Ecto neural progenitor cell (in vitro differentiated cells): ENCODE results near the gene LENG1.

Experiments
- DNase-seq: peaks from one replicate; pipeline ENCODE4 v3.0.0-alpha.2; 2018; ENCODE audit warnings: low spot score

Gene LENG1

GRCh38 chr19:54141356-54141755 lies 18.2 kb downstream of the LENG1 start:
- DNase-seq, result no peak

- DNase-seq, result peak; percentile 59
Measured at GRCh38 chr19:54138489-54139256, 20.8 kb downstream of the LENG1 start.

GRCh38 chr19:54137699-54138488 lies 21.6 kb downstream of the LENG1 start, which contains the start of gene CNOT3:
Gene CNOT3, plus strand, starts transcription at chr19:54137762. Its CDS starts 5,217 bp downstream, at chr19:54142979.
- peak; percentile 65 for DNase-seq

DNA sequence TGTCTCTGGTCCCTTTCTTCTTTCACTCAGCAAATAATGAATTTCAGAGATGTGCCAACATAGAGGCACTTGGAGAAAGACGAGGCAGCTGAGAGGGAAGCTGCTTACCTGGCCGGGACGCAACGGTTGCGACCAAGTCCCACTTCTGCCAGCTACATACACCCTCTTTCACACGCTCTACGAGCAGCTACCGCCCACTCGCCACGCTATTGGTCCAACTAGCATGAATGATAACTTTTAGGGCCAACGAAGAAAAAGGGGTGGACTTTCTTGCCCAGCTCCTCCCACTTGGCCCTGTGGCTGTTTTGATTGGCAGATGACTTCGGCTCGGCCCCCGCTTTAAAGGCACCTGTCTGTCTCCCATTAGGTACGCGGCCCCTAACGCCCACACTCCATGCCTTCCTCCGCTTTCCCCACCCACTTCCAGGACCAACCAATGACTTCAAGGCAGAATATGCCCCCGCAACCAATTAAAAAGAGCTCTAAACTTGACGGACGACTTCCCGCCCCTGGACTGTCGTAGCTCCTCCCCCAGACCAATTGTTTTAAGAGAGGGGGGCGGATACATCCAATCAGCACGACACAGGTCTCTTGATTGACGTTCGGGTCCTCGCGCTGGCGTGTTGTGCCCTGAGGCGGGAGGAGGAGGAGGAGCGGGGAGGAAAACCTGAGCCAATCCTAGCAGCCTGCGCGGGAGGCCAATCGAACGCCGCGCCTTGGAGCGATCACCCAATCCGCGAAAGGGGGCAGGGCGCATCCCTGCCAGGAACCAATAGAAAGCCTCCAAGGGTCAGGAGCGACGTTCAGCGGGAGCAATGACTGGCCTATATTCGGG lies 22.4 kb downstream of the LENG1 start:
- peak; percentile 100 for DNase-seq

GRCh38 chr19:54136086-54136863 lies 23.2 kb downstream of the LENG1 start:
- DNase-seq, result peak; percentile 54

DNA sequence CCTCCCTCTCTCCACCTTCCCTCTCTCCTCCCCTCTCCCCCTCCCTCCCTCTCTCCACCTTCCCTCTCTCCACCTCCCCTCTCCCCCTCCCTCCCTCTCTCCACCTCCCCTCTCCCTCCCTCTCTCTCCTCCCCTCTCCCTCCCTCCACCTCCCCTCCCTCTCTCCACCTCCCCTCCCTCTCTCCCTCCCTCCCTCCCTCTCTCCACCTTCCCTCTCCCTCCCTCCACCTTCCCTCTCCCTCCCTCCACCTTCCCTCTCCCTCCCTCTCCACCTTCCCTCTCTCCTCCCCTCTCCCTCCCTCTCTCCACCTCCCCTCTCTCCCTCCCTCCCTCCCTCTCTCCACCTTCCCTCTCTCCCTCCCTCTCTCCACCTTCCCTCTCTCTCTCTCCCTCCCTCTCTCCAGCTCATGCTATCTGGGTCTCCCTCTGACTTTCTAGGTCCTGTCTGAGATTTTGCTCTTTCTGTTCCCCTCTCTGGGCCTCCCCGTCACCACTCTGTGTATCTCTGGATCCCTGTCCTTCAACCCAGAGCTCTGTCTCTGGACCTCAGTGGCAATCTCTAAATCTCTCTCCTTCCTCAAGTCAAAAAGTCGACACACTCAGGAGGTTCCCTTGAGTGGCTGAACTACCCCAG lies 25.4 kb downstream of the LENG1 start:
- DNase-seq, result no peak

GRCh38 chr19:54133312-54133956 lies 26.1 kb downstream of the LENG1 start:
- peak; percentile 92 for DNase-seq

DNA sequence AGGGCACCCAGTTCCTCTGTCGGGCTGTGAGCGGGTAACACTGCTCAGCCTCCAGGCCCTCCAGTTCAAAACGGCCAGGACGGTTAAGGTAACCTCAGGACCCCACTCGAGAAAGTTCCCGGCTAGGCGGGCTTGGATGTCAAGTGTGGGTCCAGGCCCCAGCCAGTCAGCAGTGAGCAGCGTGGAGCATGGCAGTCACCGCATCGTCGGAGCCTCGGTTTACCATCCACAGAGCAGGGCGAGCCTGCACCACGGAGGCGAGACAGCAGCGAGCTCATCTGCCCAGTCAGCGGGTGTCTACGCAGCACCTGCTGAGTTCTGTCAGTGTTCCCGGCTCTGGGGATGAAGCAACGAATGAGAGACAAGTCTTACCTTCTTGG lies 29.9 kb downstream of the LENG1 start:
- DNase-seq, result no peak

- no peak for DNase-seq
Measured at GRCh38 chr19:54128796-54129616, 30.5 kb downstream of the LENG1 start.

DNA sequence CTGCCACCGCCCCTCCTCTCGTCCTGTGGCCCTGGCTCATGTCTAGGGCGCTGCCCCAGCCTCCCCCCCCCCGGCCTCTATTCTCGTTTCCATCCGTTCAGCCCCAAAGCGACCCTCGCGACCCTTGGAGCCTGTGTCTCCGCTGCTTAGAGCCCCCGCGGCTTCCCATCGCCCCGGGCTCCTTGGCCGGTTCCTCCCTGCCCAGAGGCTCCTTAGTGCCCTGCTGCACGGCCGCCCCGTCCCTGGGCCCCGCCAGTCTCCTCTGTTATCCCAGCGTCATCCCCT lies 31.1 kb downstream of the LENG1 start:
- no peak for DNase-seq

- no peak for DNase-seq
Measured at GRCh38 chr19:54127688-54128440, 31.7 kb downstream of the LENG1 start.

GRCh38 chr19:54125713-54126112 lies 33.8 kb downstream of the LENG1 start:
- DNase-seq, result no peak

DNA sequence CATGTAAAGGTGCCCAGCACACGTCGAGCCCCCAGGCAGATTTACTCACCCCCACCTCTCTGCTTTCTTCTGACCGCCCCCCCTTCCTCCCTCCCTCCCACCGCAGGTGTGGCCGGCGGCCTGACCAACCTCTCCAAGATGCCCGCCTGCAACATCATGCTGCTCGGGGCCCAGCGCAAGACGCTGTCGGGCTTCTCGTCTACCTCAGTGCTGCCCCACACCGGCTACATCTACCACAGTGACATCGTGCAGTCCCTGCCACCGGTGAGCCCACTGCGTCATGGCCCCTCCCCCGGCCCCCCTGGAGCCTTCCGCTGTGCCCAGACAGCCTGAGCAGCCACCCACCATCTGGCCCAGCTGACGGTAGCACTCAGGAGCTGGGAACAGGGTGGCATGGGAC lies 35.1 kb downstream of the LENG1 start:
- DNase-seq, result no peak

DNA sequence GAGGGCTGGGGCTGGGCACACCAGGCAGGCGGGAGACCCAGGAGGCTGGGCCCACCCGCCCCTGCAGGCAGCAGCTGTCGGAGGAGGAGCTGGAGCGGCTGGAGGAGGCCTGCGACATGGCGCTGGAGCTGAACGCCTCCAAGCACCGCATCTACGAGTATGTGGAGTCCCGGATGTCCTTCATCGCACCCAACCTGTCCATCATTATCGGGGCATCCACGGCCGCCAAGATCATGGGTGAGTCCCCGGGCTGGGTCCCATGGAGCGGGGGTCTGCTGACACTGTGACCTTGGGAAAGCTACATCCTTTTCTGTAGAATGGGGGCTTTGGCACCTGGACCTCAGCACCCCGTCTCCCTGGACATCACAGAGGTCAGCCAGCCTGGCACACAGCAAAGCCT lies 35.8 kb downstream of the LENG1 start:
- DNase-seq, result no peak

DNA sequence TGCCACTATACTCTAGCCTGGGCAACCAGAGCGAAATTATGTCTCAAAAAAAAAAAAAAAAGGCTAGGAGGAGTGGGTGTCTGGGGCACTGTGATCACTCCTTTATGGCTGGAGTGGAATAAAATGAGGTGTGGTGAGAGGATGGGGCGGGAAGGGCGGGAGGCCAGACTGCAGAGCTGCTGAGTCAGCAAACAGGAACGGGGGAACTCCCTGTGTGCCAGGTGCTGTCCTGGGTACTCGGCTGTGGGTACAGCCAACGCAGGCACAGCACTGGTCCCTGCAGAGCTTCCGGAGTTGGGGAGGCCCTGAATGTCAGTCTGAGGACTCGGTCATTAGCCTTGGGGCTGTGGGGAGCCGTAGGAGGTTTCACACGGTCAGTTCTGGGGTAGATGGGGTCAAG lies 38.3 kb downstream of the LENG1 start:
- no peak for DNase-seq

- DNase-seq, result peak; percentile 96
Measured at GRCh38 chr19:54115109-54116063, 44.1 kb downstream of the LENG1 start, which contains the start of the genes PRPF31 and TFPT. Gene PRPF31, plus strand, starts transcription at chr19:54115754. Its CDS starts 2,525 bp downstream, at chr19:54118279. Gene TFPT, minus strand, starts transcription at chr19:54115657. Its CDS starts 388 bp downstream, at chr19:54115269.

DNA sequence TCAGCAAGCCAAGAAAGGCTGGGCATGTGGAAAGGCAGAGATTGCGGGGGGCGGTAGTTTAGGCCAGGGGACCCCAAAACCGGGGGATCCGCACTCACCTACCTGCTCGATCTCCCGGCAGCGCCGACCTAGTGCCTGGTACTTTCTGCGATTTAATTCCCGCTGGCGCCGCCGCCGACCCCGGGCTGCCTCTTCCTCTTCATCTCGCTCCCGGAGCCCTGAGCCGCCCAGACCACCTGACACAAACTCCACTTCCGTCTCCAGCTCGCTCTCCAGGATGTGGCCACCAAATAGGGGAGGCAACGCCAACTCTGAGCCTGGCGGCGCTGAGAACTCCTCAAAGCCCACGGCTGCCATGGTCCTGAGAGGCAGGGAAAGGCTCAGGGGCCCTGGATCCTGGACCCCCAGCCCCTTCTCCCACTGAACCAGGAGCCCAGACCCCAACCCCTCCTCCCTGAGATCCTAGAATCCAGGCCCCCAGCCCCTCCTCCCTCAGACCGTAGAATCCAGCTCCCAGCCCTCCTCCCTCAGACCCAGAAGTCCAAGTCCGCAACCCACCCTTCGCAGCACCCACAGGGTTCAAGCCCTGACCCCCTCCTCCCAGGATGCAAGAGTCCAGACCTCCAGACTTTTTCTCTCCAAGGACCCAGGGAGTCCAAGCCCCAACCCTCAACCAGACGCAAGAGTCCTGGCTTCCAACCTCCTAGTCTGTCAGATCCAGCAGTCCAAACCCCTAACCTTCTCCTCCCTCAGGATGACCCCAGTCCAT lies 45.0 kb downstream of the LENG1 start:
- peak; percentile 57 for DNase-seq
